C4-2B (cell line): ENCODE results near the gene IFNGR2.

Experiments used
- ZFX ChIP-seq: fragments of 450-650 bp; IDR thresholded peaks from 2 replicates; pipeline ENCODE4 v1.6.1; 2017
- TF ChIP-seq, protein P1 (sequence below): fragments of 450-650 bp; conservative IDR thresholded peaks from 2 replicates; pipeline ENCODE4 v1.5.1; 2017; ENCODE audit warnings: mild to moderate bottlenecking

DNA sequence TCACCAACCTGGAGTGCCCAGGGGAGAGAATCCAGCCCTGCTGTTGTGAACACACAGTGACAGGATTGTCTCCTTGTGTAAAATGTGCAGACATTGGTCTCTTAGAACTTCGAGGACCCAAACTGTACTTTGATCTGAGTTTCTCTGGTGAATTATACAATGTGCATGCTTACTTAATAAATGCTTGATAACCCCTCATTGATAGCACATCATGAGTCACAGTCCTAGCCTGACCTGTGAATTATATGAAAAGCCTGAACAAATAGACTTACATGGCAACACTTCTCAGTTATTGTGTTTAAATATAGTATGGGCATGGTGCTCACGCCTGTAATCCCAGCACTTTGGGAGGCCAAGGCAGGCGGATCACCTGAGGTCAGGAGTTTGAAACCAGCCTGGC is 22.6 kb downstream of the IFNGR2 start:
- TF ChIP-seq, protein P1, sequence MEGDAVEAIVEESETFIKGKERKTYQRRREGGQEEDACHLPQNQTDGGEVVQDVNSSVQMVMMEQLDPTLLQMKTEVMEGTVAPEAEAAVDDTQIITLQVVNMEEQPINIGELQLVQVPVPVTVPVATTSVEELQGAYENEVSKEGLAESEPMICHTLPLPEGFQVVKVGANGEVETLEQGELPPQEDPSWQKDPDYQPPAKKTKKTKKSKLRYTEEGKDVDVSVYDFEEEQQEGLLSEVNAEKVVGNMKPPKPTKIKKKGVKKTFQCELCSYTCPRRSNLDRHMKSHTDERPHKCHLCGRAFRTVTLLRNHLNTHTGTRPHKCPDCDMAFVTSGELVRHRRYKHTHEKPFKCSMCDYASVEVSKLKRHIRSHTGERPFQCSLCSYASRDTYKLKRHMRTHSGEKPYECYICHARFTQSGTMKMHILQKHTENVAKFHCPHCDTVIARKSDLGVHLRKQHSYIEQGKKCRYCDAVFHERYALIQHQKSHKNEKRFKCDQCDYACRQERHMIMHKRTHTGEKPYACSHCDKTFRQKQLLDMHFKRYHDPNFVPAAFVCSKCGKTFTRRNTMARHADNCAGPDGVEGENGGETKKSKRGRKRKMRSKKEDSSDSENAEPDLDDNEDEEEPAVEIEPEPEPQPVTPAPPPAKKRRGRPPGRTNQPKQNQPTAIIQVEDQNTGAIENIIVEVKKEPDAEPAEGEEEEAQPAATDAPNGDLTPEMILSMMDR, result no peak
- no peak for TF ChIP-seq ZFX
